T-helper 1 cell (primary cell): Measurements from ENCODE around the gene LRRC45.
A peak's percentile ranks its signal among the peaks of the same experiment; 100 is the strongest.

Experiments used
- DNase-seq, 5 donors: peaks; one replicate each; pipeline ENCODE4 v3.0.0-alpha.2; 2012 to 2020

LRRC45 gene

GRCh38 chr17:82020572-82021106, 2.5 kb upstream of the LRRC45 start:
- DNase-seq: no peak

- DNase-seq: peak in 3 of 5 donors; percentile 42 to 61 (median 43)
Observed at GRCh38 chr17:82021107-82021899, 1.8 kb upstream of the LRRC45 start.

- DNase-seq: no peak
Observed at GRCh38 chr17:82021900-82022309, 1.2 kb upstream of the LRRC45 start.

- peak in 1 of 5 donors; percentile 27 for DNase-seq
Observed at GRCh38 chr17:82022310-82022980, 660 bp upstream of the LRRC45 start, which contains the start of gene CENPX. Gene CENPX, minus strand, starts transcription at chr17:82022878. Its CDS starts 17 bp downstream, at chr17:82022861.

- DNase-seq: peak in 1 of 5 donors; percentile 25
Observed at GRCh38 chr17:82023447-82024241, 539 bp downstream of the LRRC45 start.

GRCh38 chr17:82024859-82025258, 1.8 kb downstream of the LRRC45 start:
- no peak for DNase-seq

- no peak for DNase-seq
Observed at GRCh38 chr17:82025401-82026107, 2.4 kb downstream of the LRRC45 start.

- no peak for DNase-seq
Observed at GRCh38 chr17:82028246-82028645, 5.1 kb downstream of the LRRC45 start.

- DNase-seq: no peak
Observed at GRCh38 chr17:82028966-82029365, 5.9 kb downstream of the LRRC45 start.

GRCh38 chr17:82029391-82029790, 6.3 kb downstream of the LRRC45 start:
- DNase-seq: no peak

- no peak for DNase-seq
Observed at GRCh38 chr17:82029990-82030469, 6.9 kb downstream of the LRRC45 start.

GRCh38 chr17:82030470-82031302, 7.6 kb downstream of the LRRC45 start:
- peak; percentile 65 to 83 (median 77) for DNase-seq

- DNase-seq: no peak
Observed at GRCh38 chr17:82031303-82031884, 8.3 kb downstream of the LRRC45 start, which contains the start of gene RAC3. Gene RAC3, plus strand, starts transcription at chr17:82031678. Its CDS starts 84 bp downstream, at chr17:82031762.

- peak in 2 of 5 donors; percentile 37 to 39 for DNase-seq
Observed at GRCh38 chr17:82031885-82032627, 9.0 kb downstream of the LRRC45 start.

- DNase-seq: no peak
Observed at GRCh38 chr17:82033359-82034085, 10.4 kb downstream of the LRRC45 start.

GRCh38 chr17:82034371-82035011, 11.4 kb downstream of the LRRC45 start:
- DNase-seq: no peak

- DNase-seq: no peak
Observed at GRCh38 chr17:82035488-82035887, 12.4 kb downstream of the LRRC45 start.

GRCh38 chr17:82035956-82036633, 13.0 kb downstream of the LRRC45 start:
- no peak for DNase-seq
